K562 (cell line): ENCODE data around the gene COL28A1. TPM values are rescaled to one million over a fixed set of nuclear protein-coding genes. Genes with fewer than 3 reads are reported as not detected.

Experiments used
- ATAC-seq: fragments of 200-7000 bp; cut with Tn5 transposase; 3 replicates; pipeline ENCODE4 v1.9.1; 2020; ENCODE audit warnings: moderate library complexity
- BruUV-seq: library from RNA; stranded (reverse); fragments of 400-500 nt; replicated peaks from 2 replicates; lab custom pipeline; 2021; lab: Mats Ljungman, UMichigan
- CTCF ChIA-PET: fragments of 300-600 bp; formaldehyde crosslinking; extraction: SDS; loops from one replicate; lab custom pipeline; 2021; ENCODE audit warnings: low intra/inter-chr PET ratio; lab: Yijun Ruan, JAX
- POLR2A ChIA-PET: fragments of 300-600, 350-650 bp; sonication (Branson Sonifier 250); formaldehyde crosslinking; extraction: SDS; loops from one replicate; lab custom pipeline; 2021; ENCODE audit warnings: antibody characterized with exemption, inconsistent platforms; lab: Yijun Ruan, JAX
- DNase-seq, 4 experiments: peaks; one replicate each; pipeline versions ENCODE4 v3.0.0 to v3.0.0-alpha.2; 2011 to 2018; ENCODE audit warnings: low spot score in 3 of 4, mixed read lengths in 3 of 4; ENCODE audit errors: extremely low read depth in 1 of 4
- FAIRE-seq: peaks from 2 replicates; lab custom pipeline; 2011; peaks lifted over from hg19 to GRCh38; lab: Jason Lieb, UNC
- H2AFZ ChIP-seq: 2 replicates; pipeline ENCODE4 v1.6.0; 2011; ENCODE audit warnings: low read depth, low read length, control low read depth, inconsistent platforms
- H3K27ac ChIP-seq: fragments of 200-600 bp; 3 replicates; pipeline ENCODE4 v1.8.0; 2011; ENCODE audit warnings: low read depth, mild to moderate bottlenecking, control low read depth, inconsistent platforms, low read length, moderate library complexity, mixed read lengths; ENCODE audit errors: extremely low read depth
- H3K27me3 ChIP-seq, 2 experiments: fragments of 300-600 bp in 1 of 2; 2 replicates in 1 of 2; 3 replicates in 1 of 2; pipeline versions ENCODE4 v1.6.0 to v1.8.0; 2011; ENCODE audit warnings: inconsistent platforms in 2 of 2, low read length in 2 of 2, mild to moderate bottlenecking in 1 of 2, mixed read lengths in 1 of 2, moderate library complexity in 1 of 2; ENCODE audit not compliant: control insufficient read depth in 2 of 2, insufficient read depth in 2 of 2
- H3K36me3 ChIP-seq: fragments of 300-600 bp; 3 replicates; pipeline ENCODE4 v1.8.0; 2011; ENCODE audit warnings: mild to moderate bottlenecking, low read length, inconsistent platforms; ENCODE audit not compliant: control insufficient read depth, insufficient read depth
- H3K4me1 ChIP-seq, 2 experiments: fragments of 200-600 bp in 1 of 2; replicated peaks in 1 of 2; 2 replicates in 1 of 2; 3 replicates in 1 of 2; pipeline versions ENCODE4 v1.5.1 to v1.8.0; 2011; ENCODE audit warnings: inconsistent platforms in 2 of 2, low read length in 2 of 2, mild to moderate bottlenecking in 1 of 2, mixed read lengths in 1 of 2, moderate library complexity in 1 of 2; ENCODE audit not compliant: control insufficient read depth in 2 of 2, insufficient read depth in 2 of 2
- H3K4me2 ChIP-seq: 2 replicates; pipeline ENCODE4 v1.6.1; 2011; ENCODE audit warnings: low read length, control low read depth, inconsistent platforms, mixed read lengths; ENCODE audit not compliant: insufficient read depth
- H3K4me3 ChIP-seq: fragments of 200-600 bp; sonication (generic), shearing (Covaris generic); 2 replicates; pipeline ENCODE4 v1.5.1; 2016; ENCODE audit warnings: control low read depth, inconsistent platforms
- H3K79me2 ChIP-seq: fragments of 200-600 bp; 3 replicates; pipeline ENCODE4 v1.8.0; 2011; ENCODE audit warnings: low read length, inconsistent platforms; ENCODE audit not compliant: control insufficient read depth, insufficient read depth
- H3K9ac ChIP-seq, 2 experiments: 2 replicates each; pipeline versions ENCODE4 v1.6.0 to v1.6.1; 2011; ENCODE audit warnings: low read depth in 2 of 2, low read length in 2 of 2, control low read depth in 1 of 2, inconsistent platforms in 1 of 2, mild to moderate bottlenecking in 1 of 2, mixed read lengths in 1 of 2; ENCODE audit not compliant: insufficient read depth in 1 of 2
- H3K9me1 ChIP-seq: one replicate; pipeline ENCODE4 v1.6.0; 2011; ENCODE audit warnings: inconsistent platforms, mild to moderate bottlenecking, low read length, moderate library complexity; ENCODE audit not compliant: control insufficient read depth, insufficient read depth
- H3K9me3 ChIP-seq: replicated peaks from 2 replicates; pipeline ENCODE4 v1.5.1; 2011; ENCODE audit warnings: low read depth, low read length, inconsistent platforms; ENCODE audit not compliant: control insufficient read depth, insufficient read depth
- H4K20me1 ChIP-seq: replicated peaks from 2 replicates; pipeline ENCODE4 v1.6.1; 2011; ENCODE audit warnings: low read length, inconsistent platforms, mixed read lengths; ENCODE audit not compliant: control insufficient read depth, insufficient read depth
- FOXO4 ChIP-seq: fragments of 450-650 bp; formaldehyde crosslinking; IDR thresholded peaks from 2 replicates; pipeline ENCODE4 v1.4.0; 2020; ENCODE audit warnings: mild to moderate bottlenecking, moderate library complexity
- MAX ChIP-seq: sonication (generic); formaldehyde crosslinking; IDR thresholded peaks from 2 replicates; pipeline ENCODE4 v1.9.0; 2022; ENCODE audit warnings: mild to moderate bottlenecking, missing genetic modification reagents
- MXD1 ChIP-seq: fragments of 250-450 bp; sonication (Bioruptor Pico); IDR thresholded peaks from 2 replicates; pipeline ENCODE4 v1.8.0; 2021; ENCODE audit warnings: borderline replicate concordance, mild to moderate bottlenecking, moderate library complexity; ENCODE audit not compliant: poor library complexity, severe bottlenecking
- RBM39 ChIP-seq: fragments of 200-400 bp; formaldehyde crosslinking; optimal IDR thresholded peaks from 2 replicates; pipeline ENCODE3; 2018; ENCODE audit warnings: low read depth, low read length
- SAP30 ChIP-seq: fragments of 200-600 bp; sonication (generic); IDR thresholded peaks from 2 replicates; pipeline ENCODE4 v1.6.1; 2012; ENCODE audit warnings: borderline replicate concordance, low read depth, mild to moderate bottlenecking, moderate library complexity, low read length, control low read depth, inconsistent platforms; ENCODE audit not compliant: insufficient read depth, poor library complexity, severe bottlenecking
- SFPQ ChIP-seq: fragments of 200-400 bp; formaldehyde crosslinking; IDR thresholded peaks from 2 replicates; pipeline ENCODE4 v1.6.1; 2017; ENCODE audit warnings: mild to moderate bottlenecking, low read depth, low read length, moderate library complexity
- SP1 ChIP-seq: sonication (generic); formaldehyde crosslinking; IDR thresholded peaks from 2 replicates; pipeline ENCODE4 v1.8.1; 2022; ENCODE audit warnings: mild to moderate bottlenecking, missing genetic modification reagents
- USF2 ChIP-seq: sonication (generic); formaldehyde crosslinking; IDR thresholded peaks from 2 replicates; pipeline ENCODE4 v1.5.0; 2020; ENCODE audit warnings: missing genetic modification reagents
- ZNF146 ChIP-seq: IDR thresholded peaks from one replicate; pipeline ENCODE4 v1.6.1; 2018; ENCODE audit warnings: missing compliant biosample characterization; ENCODE audit not compliant: unreplicated experiment
- ZNF431 ChIP-seq: sonication (generic); formaldehyde crosslinking; IDR thresholded peaks from 2 replicates; pipeline ENCODE4 v1.8.0; 2022; ENCODE audit warnings: mild to moderate bottlenecking, missing genetic modification reagents
- ZNF589 ChIP-seq: fragments of 200-800 bp; sonication (Bioruptor generic); IDR thresholded peaks from 2 replicates; pipeline ENCODE4 v1.6.1; 2016; ENCODE audit warnings: low read depth, missing genetic modification characterization, missing compliant biosample characterization
- ZNF780A ChIP-seq: fragments of 250-450 bp; sonication (Bioruptor Pico); IDR thresholded peaks from 2 replicates; pipeline ENCODE4 v1.5.0; 2021; ENCODE audit warnings: mild to moderate bottlenecking
- WGBS: fragments of 100-300 bp; shearing (Covaris generic); methylation state at CpG from one replicate; pipeline ENCODE4 v1.1.6; 2016; ENCODE audit warnings: low coverage, mixed read lengths; ENCODE audit not compliant: insufficient coverage; ENCODE audit errors: missing lambda C conversion rate; 5-methylcytosine and 5-hydroxymethylcytosine counted together
- in situ Hi-C: fragments of 300-500 bp; cut with MboI; formaldehyde crosslinking; loops from 4 replicates; pipeline ENCODE4 v1.15.0; 2018; ENCODE audit warnings: inconsistent platforms, mixed read lengths
- intact Hi-C: fragments of 100-400 bp; cut with micrococcal nuclease; formaldehyde crosslinking; loops from 2 replicates; pipeline ENCODE4 v1.14.2; 2022
- polyA plus RNA-seq, 8 experiments: library from polyadenylated mRNA; depleted of rRNA in 4 of 8; stranded (reverse) in 5 of 8; unstranded in 3 of 8; fragments of >200 nt; fragmentation: Nextera tagmentation in 2 of 8; fragmentation: Illumina TruSeq in 1 of 8; extraction: Ambion mirVana in 2 of 8; extraction: Trizol in 1 of 8; gene quantifications; 2 replicates each; pipeline versions ENCODE4 v1.2.1 to v1.2.3, GENCODE V29; 2011 to 2014; ENCODE audit warnings: inconsistent platforms in 1 of 8, missing spikeins in 1 of 8
- total RNA-seq, 7 experiments: library from RNA; depleted of rRNA in 6 of 7; stranded (reverse); fragments of >200 nt in 6 of 7; fragmentation: Illumina TruSeq in 2 of 7; extraction: Trizol in 2 of 7; gene quantifications; 2 replicates each; pipeline versions ENCODE4 v1.2.1 to v1.2.3, GENCODE V29; 2011 to 2021; ENCODE audit warnings: low replicate concordance in 1 of 7

COL28A1 gene
- total and polyA plus RNA-seq, 9 of the 15 experiments (the other 6 are each of a cell fraction or from before 2014, with no cell fraction given): 0.03 to 0.13 (median 0.05) TPM; not detected in 3

GRCh38 chr7:7577888-7578287 lies 42.2 kb upstream of the COL28A1 start:
- no peak for DNase-seq
- Histone ChIP-seq H3K9ac (no peak overlapping the region), H3K27ac (no peak overlapping the region), H3K9me3 (no peaks in the 10 kb centered on the region; the same call in 1 of the 2 replicates), H3K4me1 (0 out of 5 replicates have a peak, but pooled peaks cover 0 to 3% of the 10 kb centered on the region in 2 experiments), H3K9me1 (no peaks in the 10 kb centered on the region), H3K79me2 (peaks cover 15% of the 10 kb centered on the region; the same call in 1 of the 3 replicates), H3K36me3 (peaks cover 43% of the 10 kb centered on the region), H4K20me1 (no peaks in the 10 kb centered on the region), H3K4me3 (no peak overlapping the region), H3K27me3 (no peaks in the 10 kb centered on the region), H3K4me2 (no peak overlapping the region), H2AFZ (no peak overlapping the region)
- WGBS: 41% methylated on average over 1 of the region's 1 CpG
- in situ Hi-C loops (no loop called here), intact Hi-C loops (no loop called here)
- no peak for FAIRE-seq
- no peak for TF ChIP-seq MXD1 (CRISPR knock-in tag)
- TF ChIP-seq SP1 (CRISPR knock-in tag): no peak
- TF ChIP-seq ZNF431 (CRISPR knock-in tag): no peak
- no peak for TF ChIP-seq SAP30
- no peak for TF ChIP-seq FOXO4 (CRISPR knock-in tag)
- TF ChIP-seq RBM39: no peak
- TF ChIP-seq SFPQ: no peak
- no peak for TF ChIP-seq ZNF146 (CRISPR knock-in tag)
- TF ChIP-seq ZNF780A: no peak
- TF ChIP-seq ZNF589 (CRISPR knock-in tag): no peak
- TF ChIP-seq MAX (CRISPR knock-in tag): no peak
- no peak for TF ChIP-seq USF2 (CRISPR knock-in tag)
- no TSS peak for BruUV-seq
- ChIA-PET POLR2A (interaction anchor here (0.6 to 1.2 kb wide), 3 partner anchors 9 to 662 kb away, joined by 3 to 4 read pairs (median 3); no protein-coding TSS in a partner anchor), CTCF (no interaction called here)
- ATAC-seq: peak; percentile 65
